Upper lobe of right lung (tissue), 1 donor: ENCODE data around the gene PICK1. TPM values are rescaled to one million over a fixed set of nuclear protein-coding genes. Genes with fewer than 3 reads are reported as not detected.

Experiments
- ATAC-seq: fragments of 200-7000 bp; cut with Tn5 transposase; one replicate; pipeline ENCODE4 v1.9.1; 2020; ENCODE audit warnings: mild to moderate bottlenecking, moderate library complexity
- DNase-seq: peaks from one replicate; pipeline ENCODE4 v3.0.0-alpha.2; 2020
- H3K27ac ChIP-seq: fragments of 200-600 bp; one replicate; pipeline ENCODE4 v1.8.0; 2022
- H3K27me3 ChIP-seq: fragments of 200-600 bp; one replicate; pipeline ENCODE4 v1.8.0; 2022; ENCODE audit warnings: mild to moderate bottlenecking
- H3K36me3 ChIP-seq: fragments of 200-600 bp; one replicate; pipeline ENCODE4 v1.8.0; 2022
- H3K4me1 ChIP-seq: fragments of 200-600 bp; one replicate; pipeline ENCODE4 v1.8.0; 2022
- H3K4me3 ChIP-seq: fragments of 200-600 bp; one replicate; pipeline ENCODE4 v1.8.0; 2022; ENCODE audit warnings: mild to moderate bottlenecking
- H3K9me3 ChIP-seq: fragments of 200-600 bp; one replicate; pipeline ENCODE4 v1.8.0; 2022
- intact Hi-C: fragments of 100-400 bp; cut with DNase I; formaldehyde crosslinking; loops from one replicate; pipeline ENCODE4 v1.11.0; 2022
- total RNA-seq: library from RNA; stranded (reverse); fragmentation: NEBNext Ultra II Directional; extraction: Animal tissue kit (Norgen Biotek cat#: 25700); gene quantifications from one replicate; pipeline ENCODE4 v1.2.1, GENCODE V29; 2021
- TF ChIP-seq, protein P1 (sequence below): fragments of 200-600 bp; IDR thresholded peaks from one replicate; pipeline ENCODE4 v1.8.0; 2022; ENCODE audit warnings: antibody characterized with exemption
- donor health status: DM: no; HTN: yes; CAD: no; lungs with severe emphysema.

The PICK1 gene
- total RNA-seq, 1 donor from 2014 or later, result 31.8 TPM

DNA sequence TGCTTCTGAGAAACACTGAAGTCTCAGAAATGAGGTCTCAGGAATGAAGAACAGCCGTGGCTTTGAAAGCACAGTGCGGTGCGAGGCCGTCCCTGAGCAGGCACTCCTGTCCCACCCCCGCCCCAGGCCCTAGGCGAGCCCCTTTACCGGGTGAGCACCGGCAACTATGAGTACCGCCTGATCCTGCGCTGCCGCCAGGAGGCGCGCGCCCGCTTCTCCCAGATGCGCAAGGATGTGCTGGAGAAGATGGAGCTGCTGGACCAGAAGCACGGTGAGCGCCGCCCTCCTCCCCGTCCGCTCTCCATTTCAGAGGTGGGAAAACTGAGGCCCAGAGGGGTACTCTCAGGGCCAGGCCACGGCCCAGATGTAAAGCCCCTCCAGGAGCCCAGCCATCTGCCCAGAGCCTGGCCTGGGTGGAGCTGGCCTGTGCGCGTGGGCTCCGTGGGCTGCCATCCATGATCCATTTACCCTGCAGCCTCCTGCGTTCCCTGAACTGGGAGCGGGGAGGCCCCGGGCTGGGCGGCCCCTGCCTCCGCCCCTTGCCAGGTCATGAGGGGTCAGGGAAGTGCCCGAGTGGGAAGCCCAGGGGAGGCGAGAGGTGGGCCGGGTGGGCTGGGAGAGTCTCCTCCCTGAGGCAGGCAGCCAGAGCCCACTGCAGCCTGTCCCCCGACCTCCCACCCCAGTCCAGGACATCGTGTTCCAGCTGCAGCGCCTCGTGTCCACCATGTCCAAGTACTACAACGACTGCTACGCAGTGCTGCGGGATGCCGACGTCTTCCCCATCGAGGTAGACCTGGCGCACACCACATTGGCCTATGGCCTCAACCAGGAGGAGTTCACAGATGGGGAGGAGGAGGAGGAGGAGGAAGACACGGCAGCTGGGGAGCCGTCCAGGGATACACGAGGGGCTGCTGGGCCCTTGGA lies 17.2 kb downstream of the PICK1 start:
- intact Hi-C loops, result no loop called here
- Histone ChIP-seq H3K4me3 (no peak overlapping the region), H3K27me3 (no peaks in the 10 kb centered on the region), H3K27ac (no peak overlapping the region), H3K9me3 (no peaks in the 10 kb centered on the region), H3K4me1 (no peaks in the 10 kb centered on the region), H3K36me3 (peaks cover 48% of the 10 kb centered on the region)
- DNase-seq (no peak), ATAC-seq (no peak)
- TF ChIP-seq, protein P1, sequence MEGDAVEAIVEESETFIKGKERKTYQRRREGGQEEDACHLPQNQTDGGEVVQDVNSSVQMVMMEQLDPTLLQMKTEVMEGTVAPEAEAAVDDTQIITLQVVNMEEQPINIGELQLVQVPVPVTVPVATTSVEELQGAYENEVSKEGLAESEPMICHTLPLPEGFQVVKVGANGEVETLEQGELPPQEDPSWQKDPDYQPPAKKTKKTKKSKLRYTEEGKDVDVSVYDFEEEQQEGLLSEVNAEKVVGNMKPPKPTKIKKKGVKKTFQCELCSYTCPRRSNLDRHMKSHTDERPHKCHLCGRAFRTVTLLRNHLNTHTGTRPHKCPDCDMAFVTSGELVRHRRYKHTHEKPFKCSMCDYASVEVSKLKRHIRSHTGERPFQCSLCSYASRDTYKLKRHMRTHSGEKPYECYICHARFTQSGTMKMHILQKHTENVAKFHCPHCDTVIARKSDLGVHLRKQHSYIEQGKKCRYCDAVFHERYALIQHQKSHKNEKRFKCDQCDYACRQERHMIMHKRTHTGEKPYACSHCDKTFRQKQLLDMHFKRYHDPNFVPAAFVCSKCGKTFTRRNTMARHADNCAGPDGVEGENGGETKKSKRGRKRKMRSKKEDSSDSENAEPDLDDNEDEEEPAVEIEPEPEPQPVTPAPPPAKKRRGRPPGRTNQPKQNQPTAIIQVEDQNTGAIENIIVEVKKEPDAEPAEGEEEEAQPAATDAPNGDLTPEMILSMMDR, result no peak

- TF ChIP-seq, protein P1, result no peak
- no peak for DNase-seq
- peaks cover 1% of the 10 kb centered on the region for H3K27me3 ChIP-seq
- H3K4me3 ChIP-seq, result no peak overlapping the region
- peaks cover 40% of the 10 kb centered on the region for H3K36me3 ChIP-seq
- no peaks in the 10 kb centered on the region for H3K9me3 ChIP-seq
- H3K27ac ChIP-seq, result no peak overlapping the region
- no peaks in the 10 kb centered on the region for H3K4me1 ChIP-seq
- ATAC-seq, result no peak
- intact Hi-C loops, result no loop called here
These were observed 18.1 kb downstream of the PICK1 start for GRCh38 chr22:38075105-38075825.

GRCh38 chr22:38075961-38076360 lies 18.8 kb downstream of the PICK1 start:
- H3K4me1 ChIP-seq, result peaks cover 4% of the 10 kb centered on the region
- H3K27me3 ChIP-seq, result peaks cover 8% of the 10 kb centered on the region
- H3K4me3 ChIP-seq, result no peak overlapping the region
- TF ChIP-seq, protein P1, result no peak
- peaks cover 39% of the 10 kb centered on the region for H3K36me3 ChIP-seq
- no peak overlapping the region for H3K27ac ChIP-seq
- DNase-seq (no peak), ATAC-seq (no peak)
- intact Hi-C loops, result no loop called here
- no peaks in the 10 kb centered on the region for H3K9me3 ChIP-seq

DNA sequence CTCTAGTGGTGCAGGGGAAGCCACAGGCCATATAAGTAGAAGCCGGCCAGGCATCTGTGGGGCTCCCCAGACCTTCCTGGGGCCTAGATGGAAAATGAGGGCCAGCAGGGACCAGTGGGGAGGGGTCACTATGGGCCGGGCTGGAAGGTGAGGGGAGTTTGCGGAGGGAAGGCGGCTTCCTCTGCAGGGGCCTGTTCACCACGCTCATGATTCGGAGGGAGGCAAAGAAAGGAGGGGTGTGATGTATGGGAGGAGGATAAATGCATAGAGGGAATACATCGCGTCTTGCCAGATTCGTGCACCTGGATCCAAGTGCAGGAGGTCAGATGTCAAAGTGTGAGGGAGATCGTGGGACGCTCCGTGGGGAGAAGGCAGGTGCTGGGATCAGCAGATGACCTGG lies 19.9 kb downstream of the PICK1 start:
- ATAC-seq, result no peak
- TF ChIP-seq, protein P1, result no peak
- DNase-seq, result no peak
- Histone ChIP-seq H3K27me3 (peaks cover 16% of the 10 kb centered on the region), H3K4me1 (peaks cover 13% of the 10 kb centered on the region), H3K27ac (no peak overlapping the region), H3K4me3 (no peak overlapping the region), H3K9me3 (no peaks in the 10 kb centered on the region), H3K36me3 (peaks cover 29% of the 10 kb centered on the region)
- intact Hi-C loops, result no loop called here

DNA sequence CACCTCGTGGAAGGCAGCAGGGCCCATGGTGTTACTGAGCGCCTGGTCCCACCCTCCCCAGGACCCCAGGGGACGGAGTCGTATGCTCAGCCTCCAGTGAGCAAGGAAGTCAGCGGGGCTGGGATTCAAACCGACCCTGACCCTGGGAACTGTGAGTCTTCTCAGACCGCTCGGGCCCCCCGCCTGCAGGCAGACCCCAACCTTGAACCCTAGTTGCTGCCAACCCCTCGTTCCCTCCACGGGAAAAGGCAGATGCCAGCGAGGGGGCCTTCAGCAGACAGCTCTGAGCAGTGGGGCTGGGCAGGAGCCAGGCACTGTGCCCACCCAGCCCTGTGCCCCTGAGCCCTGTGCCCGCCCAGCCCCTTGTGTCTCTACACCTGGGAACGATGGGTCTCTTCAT lies 20.4 kb downstream of the PICK1 start:
- ATAC-seq (no peak), DNase-seq (no peak)
- Histone ChIP-seq H3K27ac (no peak overlapping the region), H3K4me3 (no peak overlapping the region), H3K27me3 (peaks cover 21% of the 10 kb centered on the region), H3K36me3 (peaks cover 25% of the 10 kb centered on the region), H3K9me3 (no peaks in the 10 kb centered on the region), H3K4me1 (peaks cover 18% of the 10 kb centered on the region)
- TF ChIP-seq, protein P1, result no peak
- intact Hi-C loops, result no loop called here
